Astrocyte (in vitro differentiated cells and primary cell): Measurements from ENCODE around the gene LILRB3.

Source experiments
- CTCF ChIP-seq: IDR thresholded peaks from 2 replicates; pipeline ENCODE4 v1.5.1; 2011; ENCODE audit warnings: low read depth, mild to moderate bottlenecking, inconsistent platforms, low read length, moderate library complexity; ENCODE audit not compliant: insufficient read depth
- EZH2 ChIP-seq: IDR thresholded peaks from 2 replicates; pipeline ENCODE4 v1.6.1; 2012; ENCODE audit warnings: mild to moderate bottlenecking, low read length, inconsistent platforms; ENCODE audit not compliant: insufficient read depth

- TF ChIP-seq EZH2 (no peak), CTCF (no peak)
Observed at GRCh38 chr19:54188215-54188871, 34.5 kb downstream of the LILRB3 start.
